ENCODE results near the gene PIAS1.
"Not testable (repeated sequence)": the region's sequence is repeated elsewhere in the genome, so short reads cannot be mapped to it uniquely, and the experiment has no call there.

PIAS1 gene

DNA sequence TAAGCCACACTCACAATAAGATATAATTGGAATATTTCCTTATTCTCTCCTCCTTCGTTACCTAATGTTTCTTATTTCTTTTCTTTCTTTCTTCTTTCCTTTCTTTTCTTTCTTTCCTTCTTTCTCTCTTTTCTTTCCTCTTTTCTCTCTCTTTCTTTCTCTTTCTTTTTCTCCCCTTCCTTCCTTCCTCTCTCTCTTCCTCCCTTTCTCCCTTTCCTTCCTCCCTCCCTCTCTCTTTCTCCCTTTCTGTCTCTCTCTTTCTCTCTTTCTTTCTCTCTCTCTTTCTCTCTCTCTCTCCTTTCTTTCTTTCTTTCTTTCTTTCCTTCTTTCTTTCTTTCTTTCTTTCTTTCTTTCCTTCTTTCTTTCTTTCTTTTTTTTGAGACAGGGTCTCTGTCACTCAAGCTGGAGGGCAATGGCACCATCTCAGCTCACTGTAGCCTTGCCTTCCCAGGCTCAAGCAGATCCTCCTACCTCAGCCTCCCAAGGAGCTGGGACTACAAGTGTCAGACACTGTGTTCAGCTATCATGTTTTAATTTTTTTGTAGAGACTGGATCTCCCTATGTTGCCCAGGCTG is 19.3 kb upstream of the PIAS1 start:
- no peak for DNase-seq

DNA sequence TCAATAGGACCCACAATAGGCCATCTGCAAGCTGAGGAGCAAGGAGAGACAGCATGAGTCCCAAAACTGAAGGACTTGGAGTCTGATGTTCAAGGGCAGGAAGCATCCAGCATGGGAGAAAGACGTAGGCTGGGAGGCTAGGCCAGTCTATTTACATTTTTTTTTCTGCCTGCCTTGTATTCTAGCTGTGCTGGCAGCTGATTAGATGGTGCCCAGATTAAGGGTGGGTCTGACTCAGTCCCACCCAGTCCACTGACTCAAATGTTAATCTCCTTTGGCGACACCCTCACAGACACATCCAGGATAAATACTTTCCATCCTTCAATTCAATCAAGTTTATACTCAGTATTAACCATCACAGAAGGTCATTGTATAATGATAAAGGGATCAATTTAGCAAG is 15.9 kb upstream of the PIAS1 start:
- DNase-seq, result no peak

DNA sequence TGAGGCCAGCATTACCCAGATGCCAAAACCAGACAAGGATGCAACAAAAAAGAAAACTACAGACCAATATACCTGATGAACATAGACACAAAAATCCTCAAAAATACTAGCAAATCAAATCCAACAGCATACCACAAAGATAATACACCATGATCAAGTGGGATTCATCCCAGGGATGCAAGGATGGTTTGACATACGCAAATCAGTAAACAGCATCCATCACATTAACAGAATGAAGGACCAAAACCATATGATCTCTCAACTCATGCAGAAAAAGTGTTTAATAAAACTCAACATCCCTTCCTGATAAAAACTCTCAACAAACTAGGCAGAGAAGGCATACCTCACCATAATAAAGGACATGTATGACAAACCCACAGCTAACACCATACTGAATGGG is 14.0 kb upstream of the PIAS1 start:
- DNase-seq, result no peak

DNA sequence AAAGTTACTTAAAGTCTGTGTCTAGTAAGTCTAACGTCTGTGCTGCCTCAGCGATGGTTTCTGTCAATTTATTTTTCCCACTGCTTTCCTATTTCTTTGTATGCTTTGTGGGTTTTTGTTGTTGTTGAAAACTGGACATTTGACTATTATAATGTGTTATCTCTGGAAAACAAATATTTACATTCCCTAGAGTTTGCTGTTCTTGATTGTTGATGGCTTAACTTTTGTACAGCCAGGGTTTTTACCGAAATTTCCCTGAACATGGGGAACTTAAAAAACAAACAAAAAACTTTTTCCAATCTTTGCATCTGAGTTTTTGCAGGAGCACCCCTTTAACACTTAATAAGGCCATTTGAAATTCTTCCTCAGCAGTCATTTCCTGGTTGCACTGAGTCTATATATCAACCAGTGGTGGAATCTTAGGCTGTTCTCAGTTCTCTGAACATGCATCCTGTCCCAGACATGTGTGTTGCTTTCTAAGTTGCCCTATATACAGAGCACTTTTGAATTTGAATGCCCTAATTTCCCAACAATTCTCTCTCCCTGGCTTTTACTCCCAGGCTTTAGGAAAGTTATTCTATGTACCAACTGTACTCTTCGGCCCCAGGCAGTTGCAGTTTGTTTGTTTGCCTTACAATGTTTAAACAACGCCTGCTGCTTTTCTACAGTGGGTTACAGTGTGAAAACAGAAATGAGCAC is 11.8 kb upstream of the PIAS1 start:
- DNase-seq, result no peak

DNA sequence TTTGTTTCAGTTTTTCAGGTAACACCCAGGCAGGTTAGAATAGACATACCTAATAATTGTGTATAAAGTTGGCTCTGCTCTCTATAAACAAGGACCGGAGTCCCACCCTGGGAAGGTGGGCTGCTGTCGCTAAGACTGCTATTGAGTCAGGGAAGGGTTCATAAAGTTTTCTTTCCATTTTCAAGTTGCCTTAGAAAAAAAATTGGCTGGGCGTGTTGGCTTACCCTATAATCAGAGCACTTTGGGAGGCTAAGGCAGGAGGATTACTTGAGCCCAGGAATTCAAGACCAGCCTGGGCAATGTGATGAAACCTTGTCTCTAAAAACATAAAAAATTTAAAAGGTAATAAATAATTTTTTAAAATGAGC is 11.3 kb upstream of the PIAS1 start:
- DNase-seq, result no peak

DNA sequence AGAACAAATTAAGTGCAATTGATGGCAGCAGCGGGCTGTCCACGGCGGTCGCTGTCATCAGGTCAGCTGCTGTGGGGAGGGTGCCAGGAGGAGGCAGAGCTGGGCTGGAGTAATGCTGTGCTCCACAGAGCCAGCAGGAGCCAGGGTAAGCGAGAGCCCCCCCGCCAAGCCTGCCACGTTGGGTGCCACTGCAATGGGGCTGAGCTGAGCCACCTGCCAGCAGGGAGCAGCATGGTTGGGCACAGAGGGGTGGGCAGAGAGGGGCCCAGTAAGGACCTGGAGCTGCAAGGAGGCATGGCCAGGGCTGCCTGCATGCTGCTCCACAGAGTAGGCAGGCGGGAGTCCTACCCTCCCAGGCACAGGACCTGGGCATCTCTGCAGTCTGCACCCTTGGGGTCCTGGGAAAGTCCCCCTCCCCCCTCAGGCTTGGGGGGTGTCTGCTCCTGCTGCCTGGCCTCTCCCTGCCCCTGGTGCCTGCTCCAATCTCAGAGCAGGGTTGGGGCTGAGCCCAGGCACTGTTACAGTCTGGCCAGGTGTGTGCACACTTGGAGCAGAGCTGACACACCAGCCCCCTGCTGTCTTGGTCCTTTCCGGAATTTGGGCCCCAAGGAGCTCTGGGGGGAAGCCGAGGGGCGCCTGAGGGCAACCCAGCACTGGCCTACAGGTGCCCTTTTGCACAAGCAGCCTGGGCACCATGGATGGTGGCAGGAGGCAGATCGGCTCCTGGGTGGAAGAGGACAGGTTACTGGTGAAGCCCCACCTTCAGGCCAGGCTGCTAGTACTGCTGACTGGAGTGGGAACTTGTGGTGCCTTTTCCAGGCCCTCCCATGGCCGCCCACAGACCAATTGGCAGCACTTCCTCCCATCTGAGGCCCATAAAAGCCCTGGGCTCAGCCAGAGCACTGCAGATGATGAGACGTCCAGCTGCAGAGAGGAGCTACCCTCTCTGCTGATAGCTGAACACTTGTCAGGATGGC is 8.5 kb upstream of the PIAS1 start:
- DNase-seq, result no peak

DNA sequence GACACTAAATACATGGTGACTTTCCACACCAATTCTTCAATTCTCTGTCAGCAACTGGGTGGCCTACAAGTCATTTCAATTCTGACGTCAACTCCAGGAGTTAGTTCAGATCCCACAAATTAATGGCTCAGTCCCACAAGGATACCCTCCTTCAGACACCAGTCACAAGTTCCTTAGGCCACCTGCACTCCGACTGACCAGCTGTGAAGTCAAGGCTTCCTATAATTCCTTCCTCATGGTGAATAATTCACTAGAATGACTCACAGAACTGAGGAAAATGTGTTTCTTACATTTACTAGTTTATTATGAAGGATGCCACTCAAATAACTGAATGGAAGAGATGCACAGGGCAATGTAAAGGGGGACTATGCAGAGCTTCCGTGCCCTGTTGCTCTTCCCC is 6.3 kb upstream of the PIAS1 start:
- no peak for DNase-seq

DNA sequence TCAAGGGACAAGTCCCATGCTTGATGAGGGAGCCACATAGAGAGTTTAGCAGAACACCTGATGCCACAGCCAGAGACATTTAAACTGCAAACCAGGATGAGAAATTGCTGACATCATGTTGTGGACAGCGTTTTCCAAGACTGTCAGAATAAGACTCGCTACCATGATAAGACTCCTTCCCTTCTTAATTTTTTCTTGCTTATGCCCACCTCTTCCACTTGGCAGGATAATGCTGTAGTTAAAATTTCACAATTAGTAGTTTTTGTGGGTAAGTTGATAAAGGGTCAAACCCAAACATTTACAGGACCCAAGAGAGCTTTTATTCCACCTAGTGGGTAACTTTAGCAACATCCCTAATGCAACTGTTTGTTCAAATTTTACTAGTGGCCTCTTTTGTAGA is 3.0 kb upstream of the PIAS1 start:
- no peak for DNase-seq

DNA sequence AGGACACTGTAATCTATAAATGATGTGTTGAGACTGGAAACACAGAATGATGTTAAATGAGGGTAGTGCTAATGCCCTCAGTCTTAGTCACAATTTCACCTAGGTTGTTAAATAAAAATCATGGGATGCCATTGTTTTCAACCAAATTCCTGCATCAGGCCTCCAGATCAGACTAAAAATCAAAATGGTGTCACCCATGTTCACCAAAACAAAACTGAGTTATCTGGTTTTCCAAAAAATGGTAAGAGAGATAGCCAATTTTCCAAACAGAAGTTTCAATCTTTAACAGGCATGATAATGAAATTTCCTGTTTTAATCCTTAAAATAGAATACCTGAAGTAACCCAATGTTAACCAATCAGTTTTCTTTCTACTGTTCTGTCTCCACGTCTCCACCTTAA is 2.2 kb upstream of the PIAS1 start:
- DNase-seq, result no peak

DNA sequence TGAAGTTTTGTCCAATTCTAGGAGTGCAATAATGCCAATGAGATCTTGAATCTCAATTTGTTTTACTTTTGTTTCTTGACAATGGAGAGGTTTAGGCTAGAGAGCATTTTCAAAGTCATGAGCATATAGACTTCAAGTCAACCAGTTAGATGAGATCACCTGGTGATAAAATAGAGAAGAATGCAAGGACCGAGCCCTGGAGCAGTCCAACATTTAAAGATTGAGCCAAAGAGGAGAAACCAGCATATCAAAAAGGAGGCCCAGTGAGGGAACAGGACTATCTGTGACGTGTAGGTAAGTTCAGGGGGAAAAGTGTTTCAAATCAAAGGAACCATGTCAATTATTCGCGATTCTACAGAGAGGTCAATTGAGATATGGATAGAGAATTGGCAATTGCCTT is 1.7 kb upstream of the PIAS1 start:
- DNase-seq, result no peak

DNA sequence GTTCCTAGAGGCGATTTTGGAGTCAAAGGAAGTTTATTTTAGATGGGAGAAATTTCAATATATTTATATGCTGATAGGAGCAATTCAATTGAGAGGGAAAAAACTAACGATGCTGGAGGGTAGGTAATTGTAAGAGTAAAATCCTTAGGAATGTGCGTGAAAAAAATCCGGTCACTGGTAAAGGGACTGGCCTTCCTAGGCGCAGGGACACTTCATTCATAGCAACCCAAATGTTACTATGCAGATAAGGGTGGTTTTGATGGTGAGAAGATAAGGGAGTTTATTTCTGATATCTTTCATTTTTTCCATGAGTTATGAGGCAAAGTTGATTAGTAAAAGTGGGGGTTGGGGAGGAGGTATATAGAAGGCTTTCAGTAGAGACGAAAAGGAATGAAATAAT is 1.1 kb upstream of the PIAS1 start:
- DNase-seq, result no peak

DNA sequence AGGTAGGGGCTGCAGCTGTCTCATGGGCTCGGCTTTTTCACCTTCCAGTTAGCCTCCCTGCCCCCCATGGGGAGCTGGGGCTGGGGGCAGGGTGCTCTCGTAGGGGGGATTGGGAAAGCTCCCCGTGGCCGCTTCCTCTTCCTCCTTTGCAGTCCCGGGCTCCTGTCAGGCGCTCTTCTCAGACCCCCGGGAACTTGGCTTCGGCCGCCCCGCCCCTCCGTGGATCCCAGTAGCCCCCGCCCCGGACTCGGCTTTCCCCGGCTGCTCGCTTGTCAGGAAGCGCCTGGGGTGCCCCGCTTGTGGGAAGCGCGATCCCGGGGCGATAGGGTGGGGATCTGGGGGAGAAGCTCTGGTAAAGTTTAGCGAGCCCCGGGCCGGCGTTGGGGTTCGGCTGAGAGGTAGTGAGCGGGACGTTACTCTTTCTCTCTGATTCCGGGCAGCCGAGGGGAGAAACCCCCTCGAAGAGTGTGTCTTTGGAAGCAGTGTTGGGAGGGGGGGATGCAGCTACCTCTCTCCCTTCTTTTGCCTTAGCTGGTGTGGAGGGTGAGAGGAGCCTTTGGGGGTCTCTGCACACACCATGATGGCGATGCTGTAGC is 611 bp downstream of the PIAS1 start:
- DNase-seq, result no peak

DNA sequence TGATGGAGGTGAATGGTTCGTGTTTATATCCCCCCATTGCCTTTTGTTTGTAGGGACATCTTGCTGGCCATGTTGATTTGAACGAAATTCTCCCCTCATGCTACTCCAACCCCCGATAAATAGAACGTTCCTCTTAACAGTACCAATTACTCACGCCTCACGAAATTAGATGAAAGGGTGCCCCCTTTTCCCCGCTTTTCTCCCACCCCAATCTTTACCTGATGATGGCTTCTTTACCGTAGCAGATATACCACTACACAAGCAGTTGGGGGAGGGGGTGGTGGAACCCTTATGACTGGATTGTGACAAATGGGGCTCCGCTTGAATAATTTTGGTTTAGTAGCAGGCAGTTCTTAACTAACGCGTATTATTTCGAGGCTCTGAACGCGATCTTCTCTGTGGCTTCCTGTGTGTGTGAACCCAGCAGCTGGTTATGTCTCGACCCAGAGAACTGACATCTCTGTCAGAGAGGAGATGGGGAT is 1.1 kb downstream of the PIAS1 start:
- DNase-seq, result no peak

DNA sequence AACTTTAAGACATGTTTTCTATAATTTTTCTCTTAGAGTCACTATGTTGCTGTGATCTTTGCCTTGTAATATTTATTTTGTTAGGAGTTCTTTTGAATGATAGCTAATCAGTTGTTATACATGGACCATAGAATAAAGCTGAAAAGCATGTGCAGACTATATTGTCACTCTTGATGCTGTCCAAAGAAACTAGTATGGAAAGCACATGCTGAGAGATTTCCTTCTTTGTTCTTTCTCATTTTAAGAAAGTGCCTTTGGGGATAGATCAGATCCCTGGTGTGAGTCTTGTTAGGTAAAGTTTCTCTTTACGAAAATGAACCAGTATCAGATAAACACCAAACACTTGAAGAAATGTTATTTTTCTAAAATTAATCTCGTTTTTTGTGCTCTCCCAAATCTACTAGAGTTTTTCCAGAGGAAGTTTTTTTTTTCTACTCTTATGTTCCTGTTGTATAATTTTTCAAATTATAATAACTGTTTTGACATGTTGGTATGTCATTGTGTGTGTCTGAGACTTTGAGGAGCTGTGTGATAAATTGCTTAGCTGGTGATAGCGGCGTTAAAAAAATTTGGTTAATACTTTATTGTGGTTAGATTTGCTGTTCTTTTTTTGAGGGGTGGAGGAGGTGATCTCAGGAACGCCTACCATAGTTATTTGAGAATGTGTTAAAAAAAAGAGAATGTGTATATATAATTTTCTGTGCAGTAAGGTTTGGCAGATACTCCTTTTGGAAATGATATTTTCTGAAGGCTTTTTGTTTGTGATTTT is 2.2 kb downstream of the PIAS1 start:
- DNase-seq, result no peak

DNA sequence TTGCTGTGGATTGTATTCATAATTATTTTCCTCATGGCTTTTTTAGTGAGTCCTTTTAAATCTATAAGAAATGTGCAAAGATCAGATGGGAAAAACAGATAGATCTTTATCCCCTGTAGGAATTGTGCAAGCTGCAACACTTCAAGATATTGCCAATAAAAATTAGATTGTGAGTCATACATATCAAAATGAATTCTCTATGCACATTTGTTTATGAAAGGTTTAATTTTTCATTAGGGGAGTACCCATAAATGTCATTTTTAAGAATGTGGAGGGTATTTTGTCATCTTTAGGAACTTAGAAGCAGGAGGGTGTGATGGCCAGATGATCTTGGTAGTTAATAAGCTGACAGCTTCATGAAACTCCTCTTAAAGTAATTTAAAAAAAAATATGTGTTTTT is 2.9 kb downstream of the PIAS1 start:
- DNase-seq, result no peak

DNA sequence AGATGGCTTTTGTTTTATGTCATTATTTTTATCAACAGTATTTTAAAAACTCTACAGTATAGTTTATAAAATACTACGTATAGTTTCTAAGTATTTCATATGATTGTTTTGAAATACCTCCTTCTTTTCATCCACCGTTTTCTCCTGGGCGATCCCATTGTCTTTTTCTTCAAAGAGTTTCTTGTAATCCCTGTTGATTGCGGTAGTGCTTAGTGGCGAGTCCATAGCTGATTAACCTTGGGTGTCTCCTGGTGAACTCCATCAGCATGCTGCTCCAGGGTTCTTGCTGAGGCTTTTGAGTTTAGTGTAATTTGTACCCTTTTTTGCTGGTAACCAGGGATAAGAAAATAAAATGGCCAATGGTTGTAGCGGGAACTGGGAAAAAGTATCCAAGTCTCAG is 3.6 kb downstream of the PIAS1 start:
- no peak for DNase-seq

DNA sequence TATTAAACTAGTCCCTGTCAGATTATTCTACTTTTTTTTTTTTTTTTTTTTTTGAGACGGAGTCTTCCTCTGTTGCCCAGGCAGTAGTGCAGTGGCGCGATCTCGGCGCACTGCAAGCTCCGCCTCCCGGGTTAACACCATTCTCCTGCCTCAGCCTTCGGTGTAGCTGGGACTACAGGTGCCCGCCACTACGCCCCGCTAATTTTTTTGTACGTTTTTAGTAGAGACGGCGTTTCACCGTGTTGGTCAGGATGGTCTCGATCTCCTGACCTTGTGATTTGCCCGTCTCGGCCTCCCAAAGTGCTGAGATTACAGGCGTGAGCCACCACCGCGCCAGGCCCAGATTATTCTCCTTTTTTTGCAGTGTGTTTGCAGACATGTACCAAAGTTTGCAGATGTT is 4.9 kb downstream of the PIAS1 start:
- DNase-seq, result not testable (repeated sequence)

DNA sequence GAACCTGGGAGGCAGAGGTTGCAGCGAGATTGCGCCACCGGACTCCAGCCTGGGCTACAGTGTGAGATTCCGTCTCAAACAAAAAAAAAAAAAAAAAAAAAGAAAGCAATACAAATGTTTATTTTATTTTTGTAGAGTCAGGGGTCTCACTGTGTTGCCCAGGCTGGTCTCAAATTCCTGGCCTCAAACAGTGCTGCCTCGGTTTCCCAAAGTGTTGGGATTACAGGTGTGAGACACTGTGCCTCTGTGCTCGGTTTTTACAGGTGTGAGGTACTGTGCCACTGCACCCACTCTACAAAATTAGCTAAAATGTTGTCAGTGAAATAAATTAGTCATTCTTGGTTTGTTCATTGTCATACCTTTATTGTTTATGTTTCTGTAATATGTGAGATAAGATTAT is 5.5 kb downstream of the PIAS1 start:
- DNase-seq, result no peak

DNA sequence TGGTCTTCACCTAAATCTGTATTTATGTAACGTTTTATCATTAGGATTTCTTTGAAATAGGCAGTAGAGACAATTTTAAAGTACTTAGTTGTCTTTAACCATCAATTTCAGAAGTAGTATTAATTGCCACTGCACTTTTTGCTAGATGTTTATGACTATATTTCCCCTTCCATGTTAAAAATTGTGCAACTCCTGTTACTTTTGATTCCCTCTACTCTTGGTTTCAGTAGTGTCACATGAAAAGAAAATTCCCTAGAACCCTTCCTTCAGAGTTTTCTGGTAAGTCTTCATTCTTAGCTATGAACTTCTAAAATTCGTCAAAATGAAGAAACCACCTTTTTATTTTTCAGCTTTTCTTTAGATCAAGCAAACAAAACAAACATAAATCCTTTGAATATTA is 7.1 kb downstream of the PIAS1 start:
- no peak for DNase-seq

DNA sequence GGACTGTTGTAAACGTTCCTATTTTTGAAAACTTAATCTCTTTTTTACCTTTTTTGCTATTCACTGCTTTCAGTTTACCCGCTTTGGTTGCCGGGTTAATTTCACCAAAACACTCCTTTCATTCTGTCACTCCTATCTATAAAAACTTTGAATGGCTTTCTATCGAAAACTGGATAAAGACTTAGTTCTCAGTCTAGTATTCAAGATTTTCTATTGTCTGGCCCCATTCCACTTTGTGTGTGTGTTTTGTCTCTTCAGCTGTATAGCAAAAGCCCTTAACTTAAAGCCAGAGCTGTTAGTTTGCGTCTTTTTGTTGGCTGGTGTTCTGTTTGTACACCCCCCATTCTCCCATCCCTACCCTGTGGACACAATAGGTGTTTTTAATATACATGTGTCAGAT is 7.5 kb downstream of the PIAS1 start:
- no peak for DNase-seq

DNA sequence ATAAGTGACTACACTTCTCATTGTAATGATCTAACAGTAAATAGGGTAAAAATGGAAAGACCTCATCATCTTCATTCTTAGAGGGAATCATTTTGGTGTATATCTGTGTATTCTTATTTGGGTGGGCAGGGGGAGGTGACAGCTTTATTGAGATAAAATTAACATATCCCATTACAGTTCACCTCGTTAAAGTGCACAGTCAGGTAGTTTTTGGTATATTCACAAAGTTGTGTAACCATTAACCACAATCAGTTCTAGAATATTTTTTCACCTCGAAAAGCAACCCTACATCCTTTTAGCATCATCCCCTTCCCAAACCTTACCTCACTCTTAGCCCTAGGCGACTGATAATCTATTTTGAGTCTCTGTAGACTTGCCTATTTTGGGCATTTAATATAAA is 8.1 kb downstream of the PIAS1 start:
- no peak for DNase-seq

DNA sequence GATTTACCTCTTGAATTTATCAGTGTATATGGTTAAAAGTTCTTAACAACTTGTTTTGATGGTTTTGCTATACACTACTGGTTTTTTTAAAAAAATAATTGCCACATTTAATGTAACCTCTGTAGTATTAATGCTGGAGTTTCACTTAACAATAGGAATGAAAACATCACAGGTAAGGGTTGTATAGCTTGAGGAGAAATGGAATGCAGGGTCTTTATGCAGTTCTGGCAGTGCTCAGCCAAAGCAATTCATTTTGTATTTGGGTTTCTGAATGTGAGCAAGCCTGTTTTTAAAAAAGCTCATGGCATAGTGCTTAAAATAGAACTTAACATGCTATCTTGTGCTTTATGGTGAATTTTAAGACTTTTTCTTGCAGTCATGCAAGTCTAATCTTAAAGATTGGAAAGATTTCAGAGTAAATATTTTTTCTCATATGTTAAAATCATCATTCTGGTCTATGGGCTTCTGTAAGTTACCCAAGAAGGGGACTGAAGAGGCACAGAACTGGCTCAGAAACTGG is 8.9 kb downstream of the PIAS1 start:
- DNase-seq, result no peak

DNA sequence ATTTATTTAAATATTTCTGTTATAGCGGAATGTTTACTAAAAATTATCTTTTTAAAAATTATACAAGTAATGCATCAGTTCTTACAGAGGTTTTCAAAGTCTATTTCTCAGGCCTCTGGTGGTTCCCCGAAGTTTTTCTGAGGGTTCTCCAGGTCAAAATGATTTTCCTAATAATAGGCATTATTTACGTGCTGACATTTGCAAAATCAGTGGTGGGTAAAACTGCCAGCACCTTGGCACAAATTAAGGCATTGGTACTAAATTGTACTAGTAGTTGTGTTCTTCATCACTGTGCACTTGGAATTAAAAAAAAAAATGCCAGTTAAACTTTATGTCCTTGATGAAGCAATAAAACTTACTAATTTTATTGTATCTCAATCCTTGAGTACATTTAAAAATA is 9.5 kb downstream of the PIAS1 start:
- no peak for DNase-seq

Measured in NCI-H1092 (cell line).